Activated CD4-positive, CD25-positive, alpha-beta regulatory T cell treated with anti-CD3 and anti-CD28 coated beads, Interleukin-2, amount 50 U/mL, for 16 hours (primary cell): ENCODE data around the gene MACROD1.

Source experiments
- DNase-seq: peaks from one replicate; pipeline ENCODE4 v3.0.0-alpha.2; 2020; ENCODE audit warnings: low read depth, low spot score

The MACROD1 gene

GRCh38 chr11:64093233-64094039, 72.5 kb downstream of the MACROD1 start:
- no peak for DNase-seq

GRCh38 chr11:64092761-64093136, 73.2 kb downstream of the MACROD1 start:
- DNase-seq: no peak

GRCh38 chr11:64092111-64092760, 73.7 kb downstream of the MACROD1 start:
- no peak for DNase-seq

GRCh38 chr11:64090806-64091516, 75.0 kb downstream of the MACROD1 start:
- DNase-seq: no peak

- no peak for DNase-seq
These were observed 75.8 kb downstream of the MACROD1 start for GRCh38 chr11:64089915-64090805.

GRCh38 chr11:64089493-64089892, 76.4 kb downstream of the MACROD1 start:
- no peak for DNase-seq

- no peak for DNase-seq
These were observed 76.9 kb downstream of the MACROD1 start for GRCh38 chr11:64089027-64089360.

- no peak for DNase-seq
These were observed 77.5 kb downstream of the MACROD1 start for GRCh38 chr11:64088162-64089026.

GRCh38 chr11:64086258-64087123, 79.4 kb downstream of the MACROD1 start:
- no peak for DNase-seq

- DNase-seq: no peak
These were observed 80.0 kb downstream of the MACROD1 start for GRCh38 chr11:64085906-64086257.

- DNase-seq: no peak
These were observed 80.8 kb downstream of the MACROD1 start for GRCh38 chr11:64084951-64085710.

- DNase-seq: no peak
These were observed 81.6 kb downstream of the MACROD1 start for GRCh38 chr11:64084146-64084950.

GRCh38 chr11:64083398-64084080, 82.4 kb downstream of the MACROD1 start:
- no peak for DNase-seq

GRCh38 chr11:64081745-64082442, 84.0 kb downstream of the MACROD1 start:
- no peak for DNase-seq

GRCh38 chr11:64080390-64080789, 85.5 kb downstream of the MACROD1 start:
- no peak for DNase-seq

GRCh38 chr11:64078905-64079304, 87.0 kb downstream of the MACROD1 start:
- no peak for DNase-seq

- no peak for DNase-seq
These were observed 87.6 kb downstream of the MACROD1 start for GRCh38 chr11:64078284-64078683.
